GM18507 (cell line): ENCODE data around the gene GCHFR.

Experiments
- DNase-seq: peaks from one replicate; pipeline ENCODE4 v3.0.0; 2011; ENCODE audit warnings: low read depth; ENCODE audit not compliant: insufficient read length; ENCODE audit errors: extremely low spot score
- FAIRE-seq: peaks from 2 replicates; lab custom pipeline; 2011; peaks lifted over from hg19 to GRCh38; lab: Jason Lieb, UNC

Gene GCHFR

GRCh38 chr15:40806672-40807027 is 42.8 kb downstream of the GCHFR start:
- DNase-seq = no peak
- FAIRE-seq = no peak

- FAIRE-seq = peak; percentile 98
Observed at GRCh38 chr15:40807028-40807887, 43.4 kb downstream of the GCHFR start, which contains the start of the genes DNAJC17 and ZFYVE19. Gene DNAJC17 (minus strand): TSS chr15:40807473. CDS start chr15:40807446, 27 bp downstream. Gene ZFYVE19 (plus strand): TSS chr15:40807089. CDS start chr15:40807590, 501 bp downstream.

GRCh38 chr15:40807888-40808461 is 44.1 kb downstream of the GCHFR start:
- DNase-seq = no peak
- FAIRE-seq = no peak

More at GRCh38 chr15:40807028-40807887, 43.4 kb downstream of the GCHFR start, which contains the start of the genes DNAJC17 and ZFYVE19:
- peak; percentile 78 for DNase-seq

- FAIRE-seq (no peak), DNase-seq (no peak)
Observed at GRCh38 chr15:40808861-40809450, 45.1 kb downstream of the GCHFR start.

- DNase-seq (no peak), FAIRE-seq (no peak)
Observed at GRCh38 chr15:40812721-40813425, 49.0 kb downstream of the GCHFR start.

GRCh38 chr15:40815042-40815698 is 51.3 kb downstream of the GCHFR start:
- FAIRE-seq (no peak), DNase-seq (no peak)
